Left ventricle myocardium inferior (tissue), 1 donor: ENCODE measurements around the gene DNAJC28. TPM values are rescaled to one million over a fixed set of nuclear protein-coding genes. Genes with fewer than 3 reads are reported as not detected.

ENCODE experiments used
- DNase-seq: peaks from one replicate; pipeline ENCODE4 v3.0.0-alpha.2; 2020
- H3K27ac ChIP-seq: fragments of 200-600 bp; replicated peaks from 2 replicates; pipeline ENCODE4 v1.8.0; 2021
- H3K27me3 ChIP-seq: fragments of 200-600 bp; 2 replicates; pipeline ENCODE4 v1.8.0; 2021; ENCODE audit warnings: low read depth
- H3K36me3 ChIP-seq: fragments of 200-600 bp; 2 replicates; pipeline ENCODE4 v1.8.0; 2021
- H3K4me1 ChIP-seq: fragments of 200-600 bp; 2 replicates; pipeline ENCODE4 v1.8.0; 2021
- H3K4me3 ChIP-seq: fragments of 200-600 bp; 2 replicates; pipeline ENCODE4 v1.8.0; 2021; ENCODE audit warnings: mild to moderate bottlenecking, moderate library complexity
- H3K9me3 ChIP-seq: fragments of 200-600 bp; replicated peaks from 2 replicates; pipeline ENCODE4 v1.8.0; 2021
- CTCF ChIP-seq: fragments of 200-600 bp; IDR thresholded peaks from 2 replicates; pipeline ENCODE4 v1.8.0; 2021; ENCODE audit warnings: antibody characterized with exemption, mild to moderate bottlenecking, borderline replicate concordance
- intact Hi-C: fragments of 100-400 bp; cut with micrococcal nuclease; formaldehyde crosslinking; loops from one replicate; pipeline ENCODE4 v1.11.0; 2022
- total RNA-seq: library from RNA; stranded (reverse); fragmentation: NEBNext Ultra II Directional; extraction: Animal tissue kit (Norgen Biotek cat#: 25700); gene quantifications from one replicate; pipeline ENCODE4 v1.2.1, GENCODE V29; 2021
- donor health status: DM: no; HTN: yes; CAD: no; lungs with severe emphysema.

Gene DNAJC28
- total RNA-seq, 1 donor from 2014 or later: 6.5 TPM

GRCh38 chr21:33481314-33481943, 10.1 kb downstream of the DNAJC28 start:
- H3K4me3 ChIP-seq: no peak overlapping the region
- intact Hi-C loops: no loop called here
- H3K27me3 ChIP-seq: no peaks in the 10 kb centered on the region
- H3K9me3 ChIP-seq: no peaks in the 10 kb centered on the region
- DNase-seq: no peak
- no peaks in the 10 kb centered on the region for H3K36me3 ChIP-seq
- peaks cover 31% of the 10 kb centered on the region for H3K4me1 ChIP-seq
- TF ChIP-seq CTCF: no peak
- no peak overlapping the region for H3K27ac ChIP-seq

GRCh38 chr21:33480481-33481103, 10.9 kb downstream of the DNAJC28 start:
- Histone ChIP-seq H3K27ac (peak overlapping the region; percentile 100), H3K9me3 (no peaks in the 10 kb centered on the region), H3K4me3 (peak overlapping the region; percentile 98), H3K36me3 (no peaks in the 10 kb centered on the region), H3K27me3 (no peaks in the 10 kb centered on the region), H3K4me1 (peaks cover 31% of the 10 kb centered on the region)
- intact Hi-C loops: no loop called here
- DNase-seq: no peak
- TF ChIP-seq CTCF: no peak

- peak; percentile 69 for TF ChIP-seq CTCF
- Histone ChIP-seq H3K4me1 (peaks cover 31% of the 10 kb centered on the region), H3K4me3 (peak within 1 kb of the TSS; percentile 98), H3K27me3 (no peaks in the 10 kb centered on the region), H3K9me3 (no peaks in the 10 kb centered on the region), H3K36me3 (no peaks in the 10 kb centered on the region), H3K27ac (peak within 1 kb of the TSS; percentile 100)
- intact Hi-C loops: no loop called here
- peak; percentile 98 for DNase-seq
Measured at GRCh38 chr21:33479679-33480480, 11.6 kb downstream of the DNAJC28 start, which contains the start of gene TMEM50B. TMEM50B (minus strand) TSS chr21:33479974; CDS start chr21:33468885, 11,089 bp downstream.

GRCh38 chr21:33478935-33479678, 12.4 kb downstream of the DNAJC28 start:
- no peak for TF ChIP-seq CTCF
- DNase-seq: no peak
- H3K36me3 ChIP-seq: no peaks in the 10 kb centered on the region
- H3K27me3 ChIP-seq: no peaks in the 10 kb centered on the region
- H3K4me1 ChIP-seq: peaks cover 34% of the 10 kb centered on the region
- peak overlapping the region; percentile 100 for H3K27ac ChIP-seq
- intact Hi-C loops: no loop called here
- peak overlapping the region; percentile 98 for H3K4me3 ChIP-seq
- H3K9me3 ChIP-seq: no peaks in the 10 kb centered on the region

GRCh38 chr21:33478182-33478581, 13.3 kb downstream of the DNAJC28 start:
- H3K27ac ChIP-seq: peak overlapping the region; percentile 100
- DNase-seq: no peak
- H3K9me3 ChIP-seq: peaks cover under 1% of the 10 kb centered on the region
- H3K36me3 ChIP-seq: no peaks in the 10 kb centered on the region
- H3K27me3 ChIP-seq: no peaks in the 10 kb centered on the region
- peaks cover 34% of the 10 kb centered on the region for H3K4me1 ChIP-seq
- no peak for TF ChIP-seq CTCF
- intact Hi-C loops: no loop called here
- peak overlapping the region; percentile 98 for H3K4me3 ChIP-seq
